HG02610 (cell line): ENCODE data around the gene AKNA.

Source experiments
- ATAC-seq: cut with Tn5 transposase; IDR thresholded peaks from one replicate; pipeline ENCODE4 v1.9.1; 2021; ENCODE audit warnings: mild to moderate bottlenecking, moderate library complexity; ENCODE audit not compliant: unreplicated experiment

AKNA gene

DNA sequence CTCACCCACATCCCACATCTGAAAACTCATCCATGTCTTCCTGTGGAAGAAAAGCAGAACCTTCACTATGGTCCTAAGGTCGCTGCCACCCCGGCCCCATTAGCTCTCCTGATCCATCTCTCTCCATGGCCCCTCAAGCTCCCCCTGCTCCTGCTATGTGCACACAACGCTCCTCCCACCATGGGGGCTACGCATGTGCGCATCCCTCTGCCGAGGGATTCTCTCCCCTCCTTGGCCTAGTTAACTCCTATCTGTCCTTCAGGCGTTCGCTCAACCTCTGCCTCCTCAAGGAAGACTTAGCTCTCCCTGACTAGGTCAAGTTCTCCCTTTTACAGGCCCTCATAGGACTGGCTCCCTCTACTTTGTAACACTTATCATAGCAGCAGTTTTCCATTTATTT lies 9.8 kb downstream of the AKNA start:
- no peak for ATAC-seq

DNA sequence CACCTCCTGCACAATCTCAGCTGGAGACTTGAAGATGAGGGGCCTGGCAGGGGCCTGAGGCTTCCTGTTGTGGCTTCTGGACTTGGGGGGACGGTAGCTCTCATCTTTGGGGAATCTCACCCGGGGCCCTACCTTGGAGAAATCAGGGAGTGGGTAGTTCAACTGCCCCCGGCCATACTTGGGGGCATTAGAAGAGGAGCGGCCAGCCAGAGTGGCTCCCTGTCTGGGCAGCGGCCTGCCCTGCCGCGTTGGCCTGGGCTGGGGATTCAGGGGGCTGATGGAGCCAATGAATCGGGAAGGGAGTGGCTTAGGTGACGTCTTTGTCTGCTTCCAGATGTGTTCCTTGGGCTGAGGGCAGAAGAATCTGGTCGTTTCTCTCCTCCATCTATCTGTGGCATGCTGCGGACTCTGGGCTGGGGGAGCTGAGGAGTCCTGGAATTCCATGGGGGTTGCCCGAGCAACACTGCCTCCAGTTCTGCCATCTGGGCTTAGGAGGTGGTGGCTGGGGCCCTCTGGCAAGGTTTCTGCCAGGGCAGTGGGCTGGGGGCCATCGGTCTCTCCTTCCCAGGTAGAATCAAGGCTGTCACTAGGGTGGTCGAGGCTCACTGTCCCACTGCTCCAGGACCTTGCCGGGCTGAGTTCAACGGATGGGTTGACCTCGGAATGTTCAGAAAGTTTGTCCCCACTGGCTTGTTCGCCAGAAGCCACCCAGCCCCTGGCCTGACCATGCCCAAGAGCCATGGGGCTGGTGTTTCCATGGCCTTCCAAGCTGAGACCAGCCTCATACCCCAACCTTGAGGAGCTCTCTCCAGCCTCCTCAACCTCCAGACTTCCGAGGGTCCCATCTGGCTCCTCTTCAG lies 11.0 kb downstream of the AKNA start:
- no peak for ATAC-seq

DNA sequence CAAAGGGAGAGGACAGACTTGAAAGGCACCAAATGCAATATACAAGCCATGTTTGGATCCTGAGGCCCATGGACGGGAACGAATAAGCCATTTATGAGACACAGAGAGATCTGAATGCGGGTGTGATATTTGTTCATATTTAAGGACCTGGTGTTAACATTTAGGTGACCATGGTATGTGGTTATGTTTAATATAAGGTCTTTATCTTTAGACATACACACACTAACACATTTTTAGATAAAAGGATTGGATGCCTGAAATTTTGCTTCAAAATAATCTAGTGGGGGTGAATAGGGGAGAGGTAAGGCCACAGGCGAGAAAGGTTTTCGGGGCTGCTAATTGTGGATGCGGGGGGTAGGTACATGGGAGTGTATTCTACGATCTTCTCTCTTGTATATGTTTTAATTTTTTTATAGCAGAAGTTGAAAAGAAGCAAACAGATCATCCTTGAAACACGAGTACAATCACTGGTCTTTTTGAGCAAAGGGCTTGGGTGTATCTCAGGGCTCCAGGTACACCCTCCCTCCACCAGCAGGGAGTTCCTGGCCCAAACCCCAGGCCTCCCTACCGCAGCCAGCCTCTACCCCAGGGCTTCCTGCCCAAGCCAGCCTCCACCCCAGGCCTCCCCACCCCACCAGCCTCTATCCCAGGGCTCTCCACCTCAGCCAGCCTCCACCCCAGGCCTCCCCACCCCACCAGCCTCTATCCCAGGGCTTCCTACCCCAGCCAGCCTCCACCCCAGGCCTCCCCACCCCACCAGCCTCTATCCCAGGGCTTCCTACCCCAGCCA lies 12.2 kb downstream of the AKNA start:
- no peak for ATAC-seq

DNA sequence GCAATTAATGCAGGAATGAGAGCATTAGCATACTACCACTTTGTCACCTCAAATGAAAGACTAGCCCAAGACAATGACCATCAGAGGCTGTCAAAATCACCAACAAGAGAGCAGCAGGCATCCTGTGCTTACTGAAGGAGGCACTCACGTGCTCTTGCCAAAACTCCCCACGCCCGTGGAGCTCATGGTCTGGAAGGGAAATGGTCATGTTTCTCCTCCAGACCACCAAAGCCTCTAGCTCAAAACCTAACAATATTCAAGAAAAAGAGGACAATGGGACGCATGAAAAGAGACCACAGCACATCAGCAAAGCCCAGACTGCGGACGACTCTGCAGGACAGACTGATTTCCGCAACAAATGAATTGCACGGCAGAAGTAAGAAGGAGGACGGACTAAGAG lies 12.8 kb downstream of the AKNA start:
- ATAC-seq: no peak

- ATAC-seq: no peak
Observed at GRCh38 chr9:114373960-114374730, 13.6 kb downstream of the AKNA start.

- ATAC-seq: peak; percentile 93
Observed at GRCh38 chr9:114372921-114373448, 14.8 kb downstream of the AKNA start.

DNA sequence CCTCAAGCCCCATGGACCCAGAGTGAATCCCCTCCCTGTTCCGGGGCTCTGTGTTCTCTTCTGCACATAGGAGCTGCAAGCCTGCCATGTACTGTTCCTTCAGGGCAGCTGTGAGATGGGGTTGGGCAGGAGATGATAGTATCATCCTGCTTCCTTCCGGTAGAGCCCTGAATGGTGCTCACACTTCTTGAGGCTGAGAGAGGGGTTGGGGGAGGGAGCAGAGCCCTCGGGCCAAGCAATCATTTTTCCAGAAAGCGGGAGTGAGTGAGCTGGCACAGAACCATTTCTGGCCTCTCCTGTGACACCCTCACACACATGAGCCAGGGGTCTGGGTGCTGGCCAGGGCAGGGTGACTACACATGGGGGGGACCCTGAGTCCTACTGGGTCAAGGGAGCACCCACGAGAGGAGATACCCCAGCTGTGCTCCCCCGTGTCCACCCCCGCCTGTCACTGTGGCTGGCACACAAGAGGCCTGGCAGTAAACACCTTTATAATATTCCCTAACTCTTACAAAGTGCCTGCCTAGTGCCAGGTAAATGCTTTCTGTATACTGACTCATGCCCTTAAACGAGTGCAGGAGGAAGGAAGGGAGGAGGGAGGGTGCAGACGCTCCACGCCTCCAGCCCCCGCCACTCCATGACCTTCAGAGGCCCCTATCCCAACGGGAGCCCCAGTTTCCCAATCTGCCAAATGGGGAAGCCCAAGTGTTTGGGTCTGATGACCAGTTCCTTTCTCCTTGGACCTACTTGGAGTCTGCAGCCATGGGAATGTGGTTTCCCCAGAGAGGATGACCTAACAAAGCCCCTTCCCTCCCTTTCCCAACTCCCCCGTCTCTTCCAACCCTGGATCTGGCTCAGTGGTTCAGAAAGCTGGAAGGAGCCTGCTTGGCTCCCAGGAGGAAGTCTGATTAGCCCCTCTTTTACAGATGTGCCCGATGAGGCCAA lies 15.5 kb downstream of the AKNA start:
- ATAC-seq: peak; percentile 28

DNA sequence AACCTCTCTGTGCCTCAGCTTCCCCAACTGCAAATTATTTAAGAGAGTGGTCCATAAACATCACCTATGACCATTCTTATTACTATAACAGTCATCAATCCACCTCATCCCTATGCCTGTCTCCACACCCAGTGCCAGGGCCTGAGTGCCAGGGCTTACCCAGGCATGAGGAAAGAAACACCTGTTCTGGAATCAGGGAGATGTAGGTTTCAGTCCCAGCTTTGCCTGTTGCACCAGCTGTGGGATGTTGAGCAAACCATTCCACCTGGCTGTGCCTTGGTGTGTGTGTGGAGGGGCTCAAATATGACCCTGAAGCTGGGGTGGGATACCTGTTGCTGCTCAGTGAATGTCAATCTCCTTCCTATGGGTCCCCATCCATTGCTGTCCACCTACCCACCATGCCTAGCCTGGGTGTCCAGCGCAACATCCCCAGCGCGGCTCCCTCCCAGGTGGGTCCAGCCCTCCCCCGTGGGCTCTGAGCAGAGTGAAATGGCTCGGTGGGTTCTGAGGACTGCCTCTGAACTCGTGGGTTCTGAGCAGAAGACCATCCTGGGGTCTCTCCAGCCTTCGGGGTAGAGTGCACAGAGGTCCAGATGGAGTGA lies 16.3 kb downstream of the AKNA start:
- no peak for ATAC-seq

DNA sequence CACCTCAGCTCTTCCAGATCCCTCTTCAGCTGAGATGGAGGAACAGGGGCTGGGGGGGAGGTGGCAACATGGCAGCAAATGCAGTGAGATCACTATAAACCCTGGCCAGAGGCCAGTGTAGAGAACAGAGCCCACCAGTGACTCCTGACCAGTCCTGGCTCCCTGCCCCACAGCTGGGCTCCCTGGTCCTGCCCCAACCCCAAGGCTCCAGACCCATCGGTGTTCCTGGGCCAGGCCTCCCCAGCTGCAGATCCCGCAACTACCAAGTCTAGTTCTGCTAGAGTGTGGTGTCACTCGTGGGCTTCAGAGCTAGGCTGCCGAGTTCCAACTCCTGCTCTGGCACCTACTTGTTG lies 16.8 kb downstream of the AKNA start:
- ATAC-seq: no peak

DNA sequence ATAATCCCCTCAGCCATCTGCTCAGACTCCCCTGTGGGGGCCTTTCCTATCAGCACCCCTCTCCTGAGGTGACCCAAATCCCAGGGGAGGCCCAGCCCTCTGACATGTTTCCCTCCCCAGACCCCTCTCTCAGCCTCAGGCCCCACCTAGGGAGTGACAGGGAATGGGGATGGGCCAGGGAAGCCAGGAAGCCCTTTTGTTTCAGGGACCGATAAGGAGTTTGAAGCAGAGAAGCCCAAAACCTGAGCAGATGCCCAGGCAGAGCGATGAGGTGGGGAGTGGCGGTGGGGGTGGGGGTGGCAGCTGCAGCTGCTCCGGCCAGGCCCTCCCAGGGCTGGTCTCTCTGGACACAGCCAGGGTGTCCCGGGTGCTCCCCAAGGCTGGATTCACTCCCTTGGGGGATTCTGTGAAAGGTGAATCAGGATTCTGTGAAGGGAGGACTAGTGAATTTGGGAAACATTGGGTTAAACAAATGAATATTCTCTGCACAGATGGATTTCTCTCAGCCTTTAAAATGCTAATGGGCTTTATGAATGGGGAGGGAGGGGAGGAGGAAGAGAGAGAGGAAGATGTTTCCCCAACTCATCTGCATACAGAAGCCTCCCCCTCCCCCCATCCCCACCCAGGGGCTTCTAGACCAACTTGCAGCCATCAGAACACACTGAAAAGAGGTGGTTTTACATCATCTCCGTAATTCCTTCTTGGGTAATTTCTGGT lies 17.4 kb downstream of the AKNA start:
- no peak for ATAC-seq

- ATAC-seq: no peak
Observed at GRCh38 chr9:114369216-114370130, 18.3 kb downstream of the AKNA start.

GRCh38 chr9:114367772-114368569 lies 19.8 kb downstream of the AKNA start:
- ATAC-seq: no peak

DNA sequence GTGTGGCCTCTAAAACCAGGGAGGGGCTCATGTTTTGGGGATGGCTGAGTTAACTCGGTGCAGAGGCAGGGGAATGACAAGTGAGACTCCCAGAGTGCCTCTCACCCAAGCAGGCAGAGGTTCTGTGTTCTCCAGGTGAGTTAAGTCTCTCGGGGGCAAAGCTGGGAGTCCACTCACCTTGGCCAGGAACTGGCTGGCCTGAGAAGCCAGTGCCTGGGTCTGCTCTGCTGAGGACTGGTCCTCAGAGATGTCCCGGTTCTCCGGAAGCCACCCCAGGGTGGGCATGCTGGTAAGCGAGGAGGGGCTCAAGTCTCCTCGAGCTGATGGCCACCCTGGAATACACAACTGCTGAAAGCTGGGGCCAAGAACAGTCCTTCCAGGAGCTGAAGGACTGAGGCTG lies 20.4 kb downstream of the AKNA start:
- ATAC-seq: no peak

GRCh38 chr9:114366334-114367128 lies 21.3 kb downstream of the AKNA start:
- ATAC-seq: peak; percentile 66

GRCh38 chr9:114365194-114365593 lies 22.6 kb downstream of the AKNA start:
- no peak for ATAC-seq
